SW480 (cell line): ENCODE data around the gene IGFBP1.
"Not testable (repeated sequence)": the region's sequence is repeated elsewhere in the genome, so short reads cannot be mapped to it uniquely, and the experiment has no call there.

ENCODE experiments used
- DNase-seq: peaks from one replicate; pipeline ENCODE4 v3.0.0-alpha.2; 2016; ENCODE audit warnings: low spot score

Gene IGFBP1

GRCh38 chr7:45938626-45939302 is 50.5 kb downstream of the IGFBP1 start:
- no peak for DNase-seq

- no peak for DNase-seq
These were observed 51.3 kb downstream of the IGFBP1 start for GRCh38 chr7:45939574-45939973.

- DNase-seq, result not testable (repeated sequence)
These were observed 52.0 kb downstream of the IGFBP1 start for GRCh38 chr7:45940237-45940781.

- no peak for DNase-seq
These were observed 52.7 kb downstream of the IGFBP1 start for GRCh38 chr7:45940939-45941338.
